Measurements from ENCODE around the gene TDRD7.

Gene TDRD7

DNA sequence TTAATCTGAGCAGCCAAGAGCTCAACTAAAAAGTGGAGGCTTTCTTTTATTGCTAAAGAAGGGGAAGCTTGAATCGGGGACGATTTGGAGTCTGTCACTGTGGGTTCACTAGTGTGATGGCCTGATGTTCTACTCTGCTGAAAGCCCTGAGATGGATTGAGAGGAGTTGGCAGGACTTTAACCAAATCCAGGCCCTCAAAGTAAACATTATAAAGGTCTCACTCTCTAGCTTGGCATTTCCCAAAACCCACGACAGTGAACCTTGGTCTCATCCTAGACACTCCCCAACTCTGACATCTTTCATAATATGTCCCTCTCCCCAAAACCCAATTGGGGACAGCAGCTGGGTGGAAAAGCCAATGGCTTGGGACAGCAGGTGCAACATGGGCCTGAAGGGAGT is 122.3 kb downstream of the TDRD7 start:
- DNase-seq: no peak

DNA sequence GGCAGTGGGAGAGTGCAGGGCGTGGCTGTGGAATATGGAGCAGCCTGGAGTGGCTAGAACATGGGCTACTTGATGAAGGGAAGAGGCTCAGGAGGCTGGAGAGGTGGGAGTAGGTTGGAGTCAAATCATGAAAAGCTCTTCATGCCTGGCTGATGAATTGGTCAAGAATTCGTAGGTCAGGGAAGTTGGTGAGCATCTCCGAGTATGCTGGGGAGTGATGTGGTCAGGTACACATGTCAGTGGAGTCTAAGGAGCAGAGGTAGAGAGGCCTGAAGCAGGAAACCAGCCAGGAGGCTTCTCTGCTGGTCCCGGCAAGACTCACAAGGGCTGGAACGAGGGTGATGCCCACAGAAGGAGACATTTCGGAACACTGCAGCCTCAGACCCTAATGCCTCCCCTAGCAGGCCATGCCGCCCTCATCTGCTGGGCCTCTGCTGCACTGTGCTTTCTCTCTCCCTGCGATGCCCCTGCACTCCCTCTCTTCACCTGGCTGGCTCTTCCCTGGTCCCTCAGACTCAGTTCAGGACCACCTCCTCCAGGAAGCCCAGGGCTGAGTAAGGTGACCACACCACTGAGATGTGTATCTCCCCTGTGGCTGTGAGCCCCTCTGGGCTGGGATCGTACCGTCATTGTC is 123.2 kb downstream of the TDRD7 start:
- no peak for DNase-seq

DNA sequence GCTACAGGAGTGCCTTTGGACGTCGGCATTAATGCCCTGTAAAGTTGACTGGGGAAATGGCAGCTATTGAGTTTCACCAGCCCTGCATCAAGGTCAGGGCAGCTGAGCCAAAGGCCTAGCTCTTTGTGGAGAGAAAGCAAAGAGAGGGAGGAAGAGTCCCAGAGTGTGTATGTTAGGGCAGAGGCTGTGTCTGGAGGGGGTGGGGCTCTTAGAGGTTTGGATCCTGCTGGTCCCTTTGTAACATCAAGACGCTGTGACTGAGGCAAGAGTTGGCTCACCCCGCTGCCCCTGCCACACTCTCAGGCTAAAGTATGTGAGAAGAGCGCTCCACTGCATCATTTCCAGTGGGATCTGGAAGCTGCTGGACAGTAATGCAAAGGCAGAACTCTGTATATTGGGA is 123.9 kb downstream of the TDRD7 start:
- no peak for DNase-seq

DNA sequence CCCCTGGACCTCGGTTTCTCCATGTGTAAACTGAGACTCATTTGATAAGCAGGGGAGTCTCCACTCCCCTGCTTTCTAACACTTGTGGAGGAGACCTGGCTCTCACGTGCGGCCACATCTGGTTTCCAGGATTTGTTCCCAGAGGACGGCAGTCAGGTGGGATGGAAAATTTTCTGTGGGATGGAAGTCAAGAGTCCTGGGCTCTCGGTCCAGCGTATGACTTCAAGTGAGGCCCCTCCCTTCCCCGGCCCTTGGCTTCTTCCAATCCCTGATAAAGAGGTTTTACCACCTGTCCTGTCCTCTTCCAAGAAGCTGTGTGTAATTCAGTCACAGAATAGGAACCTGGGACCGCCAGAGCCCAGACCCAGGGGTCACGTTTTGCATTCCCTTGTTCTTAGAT is 124.6 kb downstream of the TDRD7 start:
- no peak for DNase-seq

DNA sequence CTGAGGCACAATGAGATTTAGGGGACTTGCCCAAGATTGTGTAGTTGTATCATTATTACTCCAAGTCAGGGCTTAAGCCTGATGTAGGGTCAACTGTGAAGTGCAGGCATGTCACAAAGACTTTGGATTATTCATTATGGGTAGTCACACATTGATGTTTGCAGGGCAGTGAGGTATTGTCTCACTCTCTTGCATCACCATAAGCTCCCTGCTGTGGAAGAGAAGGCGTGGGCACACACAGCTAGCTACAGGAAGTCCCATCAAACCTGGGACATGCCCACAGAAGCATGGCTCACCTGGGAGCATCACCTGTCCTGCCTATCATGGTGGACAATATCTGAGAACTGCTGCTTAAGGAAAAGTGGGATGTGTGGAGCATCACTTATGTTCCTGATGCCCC is 131.7 kb downstream of the TDRD7 start:
- no peak for DNase-seq

DNA sequence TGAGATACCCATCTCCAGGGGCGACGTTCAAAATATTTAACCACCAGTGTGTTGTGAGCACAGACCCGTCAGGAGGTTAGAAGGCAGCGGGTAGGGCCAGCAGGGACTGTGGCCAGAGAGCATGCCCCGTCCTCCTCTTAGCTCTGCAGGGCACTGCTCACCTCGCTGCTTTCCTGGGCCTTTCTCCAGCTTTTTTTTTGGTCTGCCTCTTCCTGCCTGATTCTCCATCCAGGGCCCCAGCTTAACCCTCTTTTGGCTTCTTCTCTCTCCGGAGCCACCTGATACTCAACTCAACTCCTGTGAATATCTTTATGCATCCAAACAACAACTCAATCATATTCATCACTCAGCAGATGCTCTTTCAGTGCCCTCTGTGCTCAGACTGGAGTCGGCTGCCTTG is 133.6 kb downstream of the TDRD7 start:
- no peak for DNase-seq
